H1 (cell line): Measurements from ENCODE around the gene IFI27L1. TPM values are rescaled to one million over a fixed set of nuclear protein-coding genes. Genes with fewer than 3 reads are reported as not detected.

Experiments
- CTCF ChIA-PET: fragments of 300-600 bp; sonication (Branson Sonifier 250); formaldehyde crosslinking; loops from one replicate; lab custom pipeline; 2021; ENCODE audit not compliant: partially characterized antibody; lab: Charles Lee
- POLR2A ChIA-PET: fragments of 300-600 bp; sonication (Branson Sonifier 250); formaldehyde crosslinking; loops from one replicate; lab custom pipeline; 2021; ENCODE audit warnings: inconsistent platforms; ENCODE audit not compliant: partially characterized antibody; lab: Charles Lee
- DNase-seq, 2 experiments: peaks; one replicate each; pipeline versions ENCODE4 v3.0.0 to v3.0.0-alpha.2; 2010 to 2022; ENCODE audit warnings: low spot score in 2 of 2, low read depth in 1 of 2, mixed read lengths in 1 of 2
- FAIRE-seq: peaks from 2 replicates; lab custom pipeline; 2011; peaks lifted over from hg19 to GRCh38; lab: Jason Lieb, UNC
- H2AFZ ChIP-seq: 2 replicates; pipeline ENCODE4 v1.8.1; 2012; ENCODE audit warnings: low read length, inconsistent platforms
- H2AK5ac ChIP-seq: 2 replicates; pipeline ENCODE4 v1.6.1; 2013; ENCODE audit warnings: low read depth, low read length
- H2BK120ac ChIP-seq: replicated peaks from 2 replicates; pipeline ENCODE3; 2013; ENCODE audit warnings: low read depth, low read length, inconsistent platforms
- H2BK12ac ChIP-seq: 2 replicates; pipeline ENCODE4 v1.6.1; 2013; ENCODE audit warnings: low read depth, low read length
- H2BK15ac ChIP-seq: 2 replicates; pipeline ENCODE4 v1.6.1; 2013; ENCODE audit warnings: low read length
- H2BK20ac ChIP-seq: 2 replicates; pipeline ENCODE4 v1.6.1; 2013; ENCODE audit warnings: low read length
- H2BK5ac ChIP-seq: 2 replicates; pipeline ENCODE4 v1.6.1; 2013; ENCODE audit warnings: low read depth, low read length
- H3K14ac ChIP-seq: 2 replicates; pipeline ENCODE4 v1.6.1; 2013; ENCODE audit warnings: inconsistent platforms; ENCODE audit not compliant: insufficient read length
- H3K18ac ChIP-seq: 2 replicates; pipeline ENCODE4 v1.6.1; 2013; ENCODE audit warnings: low read length; ENCODE audit errors: extremely low read depth
- H3K23ac ChIP-seq: 2 replicates; pipeline ENCODE4 v1.6.1; 2013; ENCODE audit warnings: inconsistent platforms; ENCODE audit not compliant: insufficient read length
- H3K23me2 ChIP-seq: 2 replicates; pipeline ENCODE4 v1.6.1; 2013; ENCODE audit warnings: low read depth, low read length
- H3K27ac ChIP-seq: 2 replicates; pipeline ENCODE4 v1.6.1; 2011; ENCODE audit warnings: low read depth, low read length, inconsistent platforms
- H3K27me3 ChIP-seq, 4 experiments: replicated peaks in 1 of 4; 1 replicate in 1 of 4; 2 replicates in 3 of 4; pipeline versions ENCODE4 v1.6.1 to v1.8.1; 2011 to 2013; ENCODE audit warnings: low read length in 3 of 4, mild to moderate bottlenecking in 3 of 4, inconsistent platforms in 2 of 4, mixed read lengths in 2 of 4, moderate library complexity in 1 of 4; ENCODE audit not compliant: control insufficient read depth in 3 of 4, insufficient read depth in 3 of 4; ENCODE audit errors: extremely low read depth in 1 of 4
- H3K36me3 ChIP-seq, 4 experiments: 2 replicates each; pipeline versions ENCODE4 v1.6.1 to v1.8.1; 2011 to 2013; ENCODE audit warnings: mild to moderate bottlenecking in 4 of 4, low read length in 3 of 4, moderate library complexity in 2 of 4, control low read depth in 1 of 4, inconsistent platforms in 1 of 4; ENCODE audit not compliant: insufficient read depth in 4 of 4, control insufficient read depth in 2 of 4
- H3K4ac ChIP-seq: replicated peaks from 2 replicates; pipeline ENCODE3; 2013; ENCODE audit warnings: low read length, low read depth, mixed read lengths, inconsistent platforms; ENCODE audit not compliant: insufficient read length
- H3K4me1 ChIP-seq, 4 experiments: replicated peaks in 1 of 4; 1 replicate in 1 of 4; 2 replicates in 3 of 4; pipeline versions ENCODE4 v1.6.1 to v1.8.1; 2011 to 2013; ENCODE audit warnings: low read length in 3 of 4, inconsistent platforms in 2 of 4, mixed read lengths in 1 of 4; ENCODE audit not compliant: insufficient read depth in 4 of 4, control insufficient read depth in 3 of 4
- H3K4me2 ChIP-seq, 2 experiments: 2 replicates each; pipeline versions ENCODE4 v1.6.1 to v1.8.1; 2011 to 2013; ENCODE audit warnings: low read depth in 2 of 2, low read length in 2 of 2, control low read depth in 1 of 2, inconsistent platforms in 1 of 2, mild to moderate bottlenecking in 1 of 2; ENCODE audit not compliant: insufficient read depth in 1 of 2
- H3K4me3 ChIP-seq, 4 experiments: fragments of 200-600, 300-600 bp in 1 of 4; sonication (generic), shearing (Covaris generic), sonication (Bioruptor Twin) in 1 of 4; 2 replicates each; pipeline versions ENCODE4 v1.5.1 to v1.8.1; 2011 to 2016; ENCODE audit warnings: low read length in 4 of 4, low read depth in 3 of 4, control low read depth in 2 of 4, inconsistent platforms in 2 of 4, mild to moderate bottlenecking in 2 of 4, mixed read lengths in 1 of 4, moderate library complexity in 1 of 4; ENCODE audit not compliant: insufficient read depth in 2 of 4; ENCODE audit errors: extremely low read depth in 1 of 4
- H3K56ac ChIP-seq: replicated peaks from 2 replicates; pipeline ENCODE3; 2013; ENCODE audit warnings: low read depth, mild to moderate bottlenecking, mixed read lengths, low read length, inconsistent platforms; ENCODE audit not compliant: insufficient read length
- H3K79me1 ChIP-seq: 2 replicates; pipeline ENCODE4 v1.6.1; 2013; ENCODE audit warnings: low read depth, low read length, control low read depth
- H3K79me2 ChIP-seq, 2 experiments: 2 replicates each; pipeline versions ENCODE4 v1.6.1 to v1.8.1; 2012 to 2013; ENCODE audit warnings: low read length in 2 of 2, mild to moderate bottlenecking in 2 of 2, inconsistent platforms in 1 of 2; ENCODE audit not compliant: insufficient read depth in 2 of 2, control insufficient read depth in 1 of 2
- H3K9ac ChIP-seq, 4 experiments: replicated peaks in 1 of 4; 1 replicate in 1 of 4; 2 replicates in 3 of 4; pipeline versions ENCODE4 v1.6.1 to v1.8.1; 2011 to 2013; ENCODE audit warnings: low read depth in 3 of 4, low read length in 3 of 4, control low read depth in 2 of 4, mild to moderate bottlenecking in 2 of 4, moderate library complexity in 2 of 4, inconsistent platforms in 1 of 4; ENCODE audit errors: extremely low read depth in 1 of 4
- H3K9me3 ChIP-seq, 2 experiments: 2 replicates each; pipeline versions ENCODE4 v1.6.1 to v1.8.1; 2012 to 2013; ENCODE audit warnings: mild to moderate bottlenecking in 2 of 2, moderate library complexity in 2 of 2, control low read depth in 1 of 2, inconsistent platforms in 1 of 2, low read depth in 1 of 2, low read length in 1 of 2, mixed read lengths in 1 of 2; ENCODE audit not compliant: insufficient read depth in 2 of 2
- H4K20me1 ChIP-seq, 2 experiments: replicated peaks in 1 of 2; 2 replicates each; pipeline versions ENCODE3 to v1.8.1; 2011 to 2013; ENCODE audit warnings: inconsistent platforms in 2 of 2, low read length in 2 of 2, mild to moderate bottlenecking in 1 of 2; ENCODE audit not compliant: insufficient read depth in 2 of 2, control insufficient read depth in 1 of 2
- H4K5ac ChIP-seq: 2 replicates; pipeline ENCODE4 v1.6.1; 2013; ENCODE audit warnings: low read length, low read depth, mixed read lengths, inconsistent platforms; ENCODE audit not compliant: insufficient read length
- H4K8ac ChIP-seq: 2 replicates; pipeline ENCODE4 v1.8.0; 2013; ENCODE audit warnings: mild to moderate bottlenecking, moderate library complexity, low read length, inconsistent platforms; ENCODE audit not compliant: insufficient read depth; ENCODE audit errors: extremely low read depth
- H4K91ac ChIP-seq: replicated peaks from 2 replicates; pipeline ENCODE3; 2013; ENCODE audit warnings: low read length, mixed read lengths, inconsistent platforms; ENCODE audit not compliant: insufficient read length
- ASH2L ChIP-seq: fragments of 200-600, 300-600 bp; sonication (generic); IDR thresholded peaks from one replicate; pipeline ENCODE4 v1.7.1; 2017; ENCODE audit warnings: low read length
- BRCA1 ChIP-seq: IDR thresholded peaks from 2 replicates; pipeline ENCODE4 v1.6.1; 2012; ENCODE audit warnings: low read depth, low read length, improper control_type of control experiment
- CTBP2 ChIP-seq: IDR thresholded peaks from 2 replicates; pipeline ENCODE4 v1.7.0; 2011; ENCODE audit warnings: borderline replicate concordance, mild to moderate bottlenecking, moderate library complexity, mixed read lengths, low read length; ENCODE audit not compliant: insufficient read depth, insufficient read length
- FOSL1 ChIP-seq: IDR thresholded peaks from 2 replicates; pipeline ENCODE4 v1.6.1; 2011; ENCODE audit warnings: mild to moderate bottlenecking, low read depth, low read length, moderate library complexity; ENCODE audit not compliant: insufficient read depth
- NANOG ChIP-seq: IDR thresholded peaks from 2 replicates; pipeline ENCODE4 v1.6.1; 2011; ENCODE audit warnings: low read length, low read depth, mild to moderate bottlenecking, inconsistent platforms; ENCODE audit not compliant: insufficient read depth, poor library complexity, severe bottlenecking
- POLR2A ChIP-seq, 2 experiments: IDR thresholded peaks; 1 replicate in 1 of 2; 2 replicates in 1 of 2; pipeline ENCODE4 v1.6.1; 2011; ENCODE audit warnings: low read depth in 2 of 2, low read length in 2 of 2, mild to moderate bottlenecking in 2 of 2; ENCODE audit errors: control extremely low read depth in 1 of 2
- RBBP5 ChIP-seq: IDR thresholded peaks from 2 replicates; pipeline ENCODE4 v1.7.1; 2012; ENCODE audit warnings: low read depth, mild to moderate bottlenecking, inconsistent platforms, low read length, moderate library complexity, borderline replicate concordance
- RNF2 ChIP-seq: fragments of 200-900, 300-1000 bp; sonication (generic); IDR thresholded peaks from 2 replicates; pipeline ENCODE4 v1.7.1; 2016; ENCODE audit warnings: borderline replicate concordance, low read depth, mild to moderate bottlenecking, antibody characterized with exemption, low read length; ENCODE audit not compliant: poor library complexity, severe bottlenecking; ENCODE audit errors: missing control alignments
- RXRA ChIP-seq: IDR thresholded peaks from 2 replicates; pipeline ENCODE4 v1.6.1; 2011; ENCODE audit warnings: low read depth, mild to moderate bottlenecking, low read length, moderate library complexity; ENCODE audit not compliant: insufficient read depth
- WGBS, 2 experiments: shearing (Covaris generic) in 1 of 2; methylation state at CpG; one replicate each; pipeline versions ENCODE4 v1.1.6 to v1.1.7; 2013 to 2015; ENCODE audit warnings: low lambda C conversion rate in 2 of 2, mixed read lengths in 2 of 2, inconsistent platforms in 1 of 2, low coverage in 1 of 2, missing lambda C conversion rate in 1 of 2; ENCODE audit not compliant: insufficient replicate concordance in 2 of 2, insufficient coverage in 1 of 2, insufficient read length in 1 of 2; ENCODE audit errors: extremely low coverage in 1 of 2, missing lambda C conversion rate in 1 of 2; 5-methylcytosine and 5-hydroxymethylcytosine counted together
- polyA plus RNA-seq, 7 experiments: library from polyadenylated mRNA; depleted of rRNA in 3 of 7; stranded (reverse) in 5 of 7; unstranded in 2 of 7; fragments of >200 nt in 5 of 7; fragments of 200-250 nt in 2 of 7; gene quantifications; 1 replicate in 5 of 7; 2 replicates in 1 of 7; 4 replicates in 1 of 7; pipeline versions ENCODE4 v1.2.1 to v1.2.3, GENCODE V29; 2011 to 2013; ENCODE audit warnings: missing spikeins in 2 of 7, mixed read lengths in 2 of 7
- total RNA-seq: library from RNA; stranded (reverse); fragmentation: NEBNext Ultra II Directional; extraction: Animal tissue kit (Norgen Biotek cat#: 25700); gene quantifications from 2 replicates; pipeline ENCODE4 v1.2.1, GENCODE V29; 2021
- TF ChIP-seq, protein P1 (sequence below): IDR thresholded peaks from 2 replicates; pipeline ENCODE4 v1.6.1; 2012; ENCODE audit warnings: low read length, inconsistent platforms

Gene IFI27L1
- total and polyA plus RNA-seq, 2 of the 8 experiments (the other 6 are each of a cell fraction or from before 2014, with no cell fraction given), result 21.2 to 30.5 TPM

- no peak overlapping the region for H2BK12ac ChIP-seq
- no peaks in the 10 kb centered on the region for H4K20me1 ChIP-seq
- H4K8ac ChIP-seq, result no peak overlapping the region
- DNase-seq, result no peak
- no peak for FAIRE-seq
- 92% methylated on average over 3 of the region's 3 CpGs; no CpG with 5 or more reads in 1 of the 2 experiments for WGBS, 2 experiments
- no peak overlapping the region for H3K23ac ChIP-seq
- POLR2A ChIA-PET, result no interaction called here
- no peak overlapping the region for H2AFZ ChIP-seq
- H4K5ac ChIP-seq, result no peak overlapping the region
- H2BK120ac ChIP-seq, result no peak overlapping the region
- H3K27ac ChIP-seq, result no peak overlapping the region
- no peak overlapping the region for H2BK15ac ChIP-seq
- no peak overlapping the region for H2BK5ac ChIP-seq
- H3K4me1 ChIP-seq, result no peaks in the 10 kb centered on the region
- H3K79me1 ChIP-seq, result no peaks in the 10 kb centered on the region
- no peaks in the 10 kb centered on the region for H3K23me2 ChIP-seq
- H3K4me2 ChIP-seq, result no peak overlapping the region
- no peaks in the 10 kb centered on the region for H3K36me3 ChIP-seq
- CTCF ChIA-PET, result interaction anchor here (1.5 to 1.7 kb wide), 2 partner anchors 15 to 93 kb away, joined by 3 to 6 read pairs; no protein-coding TSS in a partner anchor
- no peak overlapping the region for H3K14ac ChIP-seq
- no peaks in the 10 kb centered on the region for H3K79me2 ChIP-seq
- no peak overlapping the region for H3K56ac ChIP-seq
- no peak overlapping the region for H2BK20ac ChIP-seq
- H3K27me3 ChIP-seq, result peaks cover 0 to 2% (median 0%) of the 10 kb centered on the region in 4 experiments; a peak in 2 of 7 replicates
- no peak overlapping the region for H4K91ac ChIP-seq
- no peak overlapping the region for H3K18ac ChIP-seq
- H2AK5ac ChIP-seq, result no peak overlapping the region
- no peak overlapping the region for H3K4ac ChIP-seq
- H3K9me3 ChIP-seq, result peaks cover 2 to 7% of the 10 kb centered on the region in 2 experiments; a peak in 1 of 4 replicates
- no peak overlapping the region for H3K9ac ChIP-seq
- no peak overlapping the region for H3K4me3 ChIP-seq
- TF ChIP-seq, protein P1, sequence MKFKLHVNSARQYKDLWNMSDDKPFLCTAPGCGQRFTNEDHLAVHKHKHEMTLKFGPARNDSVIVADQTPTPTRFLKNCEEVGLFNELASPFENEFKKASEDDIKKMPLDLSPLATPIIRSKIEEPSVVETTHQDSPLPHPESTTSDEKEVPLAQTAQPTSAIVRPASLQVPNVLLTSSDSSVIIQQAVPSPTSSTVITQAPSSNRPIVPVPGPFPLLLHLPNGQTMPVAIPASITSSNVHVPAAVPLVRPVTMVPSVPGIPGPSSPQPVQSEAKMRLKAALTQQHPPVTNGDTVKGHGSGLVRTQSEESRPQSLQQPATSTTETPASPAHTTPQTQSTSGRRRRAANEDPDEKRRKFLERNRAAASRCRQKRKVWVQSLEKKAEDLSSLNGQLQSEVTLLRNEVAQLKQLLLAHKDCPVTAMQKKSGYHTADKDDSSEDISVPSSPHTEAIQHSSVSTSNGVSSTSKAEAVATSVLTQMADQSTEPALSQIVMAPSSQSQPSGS, result no peak
- TF ChIP-seq RNF2, result no peak
- no peak for TF ChIP-seq ASH2L
- TF ChIP-seq FOSL1, result no peak
- TF ChIP-seq CTBP2, result no peak
- TF ChIP-seq RXRA, result no peak
- TF ChIP-seq RBBP5, result no peak
- no peak for TF ChIP-seq POLR2A (IDR thresholded peaks at IDR 0.05; ENCODE audit: control extremely low read depth in 1 of 2, low read depth in 2 of 2, low read length in 2 of 2)
- TF ChIP-seq BRCA1, result no peak
- no peak for TF ChIP-seq NANOG
Observed at GRCh38 chr14:94121485-94121884, 40.4 kb downstream of the IFI27L1 start.
